ENCODE results near the gene NHEJ1. TPM values are rescaled to one million over a fixed set of nuclear protein-coding genes. Genes with fewer than 3 reads are reported as not detected.

Gene NHEJ1
- total RNA-seq, 1 donor from 2014 or later, result 10.8 TPM

DNA sequence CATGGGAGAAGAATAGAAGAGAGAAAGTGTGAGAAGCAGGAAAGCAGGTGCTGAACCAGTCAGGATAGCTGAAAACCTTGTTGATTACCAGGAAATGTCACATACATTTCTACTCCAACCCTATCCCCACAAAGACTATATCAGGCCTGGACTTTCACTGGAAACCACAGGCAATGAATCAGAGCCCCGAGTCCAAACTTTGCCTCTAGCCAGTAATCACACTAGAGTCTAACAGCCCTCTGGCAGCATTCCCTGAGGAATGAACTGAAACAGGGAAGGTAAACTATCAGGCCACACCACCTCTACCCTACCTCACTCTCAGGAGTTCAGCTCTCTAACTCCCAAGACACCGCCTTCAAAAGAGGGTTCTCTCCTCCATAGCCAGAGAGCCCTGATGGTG, 81.2 kb downstream of the NHEJ1 start:
- Mint-ChIP-seq H3K36me3 (ENCODE audit: low read depth, unreplicated experiment) (peaks cover 7% of the 10 kb centered on the region), H3K9me3 (ENCODE audit: unreplicated experiment) (no peaks in the 10 kb centered on the region), H3K27ac (ENCODE audit: unreplicated experiment) (peak overlapping the region; percentile 41), H3K4me1 (ENCODE audit: low read depth, unreplicated experiment) (peaks cover 11% of the 10 kb centered on the region), H3K27me3 (ENCODE audit: low read depth, unreplicated experiment) (peaks cover 26% of the 10 kb centered on the region), H3K4me3 (ENCODE audit: unreplicated experiment) (no peak overlapping the region)
- no peaks in the 10 kb centered on the region for H3K27me3 ChIP-seq (ENCODE audit: insufficient read depth, low read length)
- no peak overlapping the region for H3K9ac ChIP-seq (ENCODE audit: low read length)
- H4K20me1 ChIP-seq (ENCODE audit: insufficient read depth, low read length), result peaks cover 18% of the 10 kb centered on the region
- H2AFZ ChIP-seq (ENCODE audit: low read depth, low read length), result no peak overlapping the region
- H3K4me2 ChIP-seq (ENCODE audit: low read length), result no peak overlapping the region
- H3K79me2 ChIP-seq (ENCODE audit: insufficient read depth, low read length), result no peaks in the 10 kb centered on the region
- H3K27ac ChIP-seq (ENCODE audit: low read depth, low read length), result no peak overlapping the region
- H3K4me3 ChIP-seq (ENCODE audit: insufficient read depth, low read depth, low read length), result no peak overlapping the region
- FAIRE-seq (peak; percentile 23), DNase-seq (ENCODE audit: low read depth) (peak; percentile 60)
- H3K36me3 ChIP-seq (ENCODE audit: insufficient read depth, low read length), result peaks cover 3% of the 10 kb centered on the region
- peaks cover 8% of the 10 kb centered on the region for H3K4me1 ChIP-seq (ENCODE audit: insufficient read depth, low read length)
- TF ChIP-seq, protein P1, sequence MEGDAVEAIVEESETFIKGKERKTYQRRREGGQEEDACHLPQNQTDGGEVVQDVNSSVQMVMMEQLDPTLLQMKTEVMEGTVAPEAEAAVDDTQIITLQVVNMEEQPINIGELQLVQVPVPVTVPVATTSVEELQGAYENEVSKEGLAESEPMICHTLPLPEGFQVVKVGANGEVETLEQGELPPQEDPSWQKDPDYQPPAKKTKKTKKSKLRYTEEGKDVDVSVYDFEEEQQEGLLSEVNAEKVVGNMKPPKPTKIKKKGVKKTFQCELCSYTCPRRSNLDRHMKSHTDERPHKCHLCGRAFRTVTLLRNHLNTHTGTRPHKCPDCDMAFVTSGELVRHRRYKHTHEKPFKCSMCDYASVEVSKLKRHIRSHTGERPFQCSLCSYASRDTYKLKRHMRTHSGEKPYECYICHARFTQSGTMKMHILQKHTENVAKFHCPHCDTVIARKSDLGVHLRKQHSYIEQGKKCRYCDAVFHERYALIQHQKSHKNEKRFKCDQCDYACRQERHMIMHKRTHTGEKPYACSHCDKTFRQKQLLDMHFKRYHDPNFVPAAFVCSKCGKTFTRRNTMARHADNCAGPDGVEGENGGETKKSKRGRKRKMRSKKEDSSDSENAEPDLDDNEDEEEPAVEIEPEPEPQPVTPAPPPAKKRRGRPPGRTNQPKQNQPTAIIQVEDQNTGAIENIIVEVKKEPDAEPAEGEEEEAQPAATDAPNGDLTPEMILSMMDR (IDR thresholded peaks at IDR 0.05; ENCODE audit: insufficient read depth, low read depth, low read length), result no peak
- no peak for TF ChIP-seq EZH2 (IDR thresholded peaks at IDR 0.05; ENCODE audit: insufficient read depth, low read length)
- H3K9me3 ChIP-seq (ENCODE audit: insufficient read depth, low read depth, low read length), result no peaks in the 10 kb centered on the region

DNA sequence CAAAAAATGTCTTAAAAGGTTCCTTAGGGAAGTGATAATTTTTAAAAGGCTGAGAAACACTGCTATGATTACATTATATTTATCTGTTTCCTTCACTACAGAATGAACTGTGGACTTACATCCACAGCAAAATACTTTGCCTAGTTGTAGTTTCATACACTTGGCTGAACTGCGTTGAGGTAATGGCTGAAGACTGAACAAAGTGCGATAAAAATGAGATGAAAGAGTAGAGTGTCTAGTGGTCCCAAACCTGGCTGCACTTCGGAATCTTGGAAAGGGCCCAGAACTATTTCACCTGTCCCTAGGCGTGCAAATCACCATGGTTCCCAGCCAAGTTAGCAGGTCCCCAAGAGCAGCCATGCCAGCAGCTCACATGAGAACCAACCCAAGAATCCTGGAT, 81.7 kb downstream of the NHEJ1 start:
- Histone ChIP-seq H3K4me3 (ENCODE audit: insufficient read depth, low read depth, low read length) (no peak overlapping the region), H3K79me2 (ENCODE audit: insufficient read depth, low read length) (no peaks in the 10 kb centered on the region), H4K20me1 (ENCODE audit: insufficient read depth, low read length) (peaks cover 18% of the 10 kb centered on the region), H3K27ac (ENCODE audit: low read depth, low read length) (no peak overlapping the region), H3K4me1 (ENCODE audit: insufficient read depth, low read length) (peaks cover 8% of the 10 kb centered on the region), H3K27me3 (ENCODE audit: insufficient read depth, low read length) (no peaks in the 10 kb centered on the region), H3K9me3 (ENCODE audit: insufficient read depth, low read depth, low read length) (no peaks in the 10 kb centered on the region), H3K36me3 (ENCODE audit: insufficient read depth, low read length) (peaks cover 3% of the 10 kb centered on the region), H2AFZ (ENCODE audit: low read depth, low read length) (no peak overlapping the region), H3K9ac (ENCODE audit: low read length) (no peak overlapping the region), H3K4me2 (ENCODE audit: low read length) (no peak overlapping the region)
- Mint-ChIP-seq H3K9me3 (ENCODE audit: unreplicated experiment) (no peaks in the 10 kb centered on the region), H3K4me1 (ENCODE audit: low read depth, unreplicated experiment) (peaks cover 11% of the 10 kb centered on the region), H3K36me3 (ENCODE audit: low read depth, unreplicated experiment) (peaks cover 10% of the 10 kb centered on the region), H3K27me3 (ENCODE audit: low read depth, unreplicated experiment) (peaks cover 26% of the 10 kb centered on the region), H3K4me3 (ENCODE audit: unreplicated experiment) (no peak overlapping the region), H3K27ac (ENCODE audit: unreplicated experiment) (no peak overlapping the region)
- TF ChIP-seq EZH2 (IDR thresholded peaks at IDR 0.05; ENCODE audit: insufficient read depth, low read length), result no peak
- TF ChIP-seq, protein P1 (IDR thresholded peaks at IDR 0.05; ENCODE audit: insufficient read depth, low read depth, low read length), result no peak
- FAIRE-seq (no peak), DNase-seq (ENCODE audit: low read depth) (no peak)

DNA sequence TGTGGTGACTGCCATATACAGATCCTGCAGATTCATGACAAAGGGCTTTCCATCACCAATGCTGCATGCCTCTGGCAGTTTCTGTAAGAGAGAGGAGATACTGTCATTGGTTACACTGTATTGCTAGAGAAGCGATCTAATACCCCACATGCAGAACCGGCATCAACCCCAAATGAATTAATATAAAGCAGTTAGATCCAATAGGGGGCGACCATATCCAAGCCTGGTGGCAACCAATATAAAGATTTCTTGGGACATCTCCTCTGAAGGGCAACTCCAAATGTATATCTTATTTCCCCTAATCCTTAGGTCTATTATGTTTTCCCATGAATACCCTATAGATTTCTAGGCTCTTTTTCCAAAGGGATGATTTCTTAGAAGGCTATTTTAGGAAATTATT, 82.5 kb downstream of the NHEJ1 start:
- FAIRE-seq (no peak), DNase-seq (ENCODE audit: low read depth) (no peak)
- H3K4me1 ChIP-seq (ENCODE audit: insufficient read depth, low read length), result peaks cover 8% of the 10 kb centered on the region
- H3K4me3 ChIP-seq (ENCODE audit: insufficient read depth, low read depth, low read length), result no peak overlapping the region
- H3K79me2 ChIP-seq (ENCODE audit: insufficient read depth, low read length), result no peaks in the 10 kb centered on the region
- no peaks in the 10 kb centered on the region for H3K9me3 Mint-ChIP-seq (ENCODE audit: unreplicated experiment)
- H3K36me3 ChIP-seq (ENCODE audit: insufficient read depth, low read length), result peaks cover 3% of the 10 kb centered on the region
- peaks cover 30% of the 10 kb centered on the region for H3K27me3 Mint-ChIP-seq (ENCODE audit: low read depth, unreplicated experiment)
- no peak overlapping the region for H3K4me2 ChIP-seq (ENCODE audit: low read length)
- no peaks in the 10 kb centered on the region for H3K9me3 ChIP-seq (ENCODE audit: insufficient read depth, low read depth, low read length)
- no peak overlapping the region for H2AFZ ChIP-seq (ENCODE audit: low read depth, low read length)
- peaks cover 10% of the 10 kb centered on the region for H3K36me3 Mint-ChIP-seq (ENCODE audit: low read depth, unreplicated experiment)
- H3K27ac Mint-ChIP-seq (ENCODE audit: unreplicated experiment), result no peak overlapping the region
- H3K27me3 ChIP-seq (ENCODE audit: insufficient read depth, low read length), result no peaks in the 10 kb centered on the region
- no peak overlapping the region for H3K27ac ChIP-seq (ENCODE audit: low read depth, low read length)
- no peak overlapping the region for H3K4me3 Mint-ChIP-seq (ENCODE audit: unreplicated experiment)
- TF ChIP-seq, protein P1 (IDR thresholded peaks at IDR 0.05; ENCODE audit: insufficient read depth, low read depth, low read length), result no peak
- no peak for TF ChIP-seq EZH2 (IDR thresholded peaks at IDR 0.05; ENCODE audit: insufficient read depth, low read length)
- peaks cover 18% of the 10 kb centered on the region for H4K20me1 ChIP-seq (ENCODE audit: insufficient read depth, low read length)
- no peak overlapping the region for H3K9ac ChIP-seq (ENCODE audit: low read length)
- peaks cover 11% of the 10 kb centered on the region for H3K4me1 Mint-ChIP-seq (ENCODE audit: low read depth, unreplicated experiment)
